TTC549 (cell line): ENCODE results near the gene MUC5AC.
"Not testable (repeated sequence)": the region's sequence is repeated elsewhere in the genome, so short reads cannot be mapped to it uniquely, and the experiment has no call there.

Source experiments
- FAIRE-seq: peaks from 2 replicates; lab custom pipeline; 2012; peaks lifted over from hg19 to GRCh38; lab: Jason Lieb, UNC

MUC5AC gene

DNA sequence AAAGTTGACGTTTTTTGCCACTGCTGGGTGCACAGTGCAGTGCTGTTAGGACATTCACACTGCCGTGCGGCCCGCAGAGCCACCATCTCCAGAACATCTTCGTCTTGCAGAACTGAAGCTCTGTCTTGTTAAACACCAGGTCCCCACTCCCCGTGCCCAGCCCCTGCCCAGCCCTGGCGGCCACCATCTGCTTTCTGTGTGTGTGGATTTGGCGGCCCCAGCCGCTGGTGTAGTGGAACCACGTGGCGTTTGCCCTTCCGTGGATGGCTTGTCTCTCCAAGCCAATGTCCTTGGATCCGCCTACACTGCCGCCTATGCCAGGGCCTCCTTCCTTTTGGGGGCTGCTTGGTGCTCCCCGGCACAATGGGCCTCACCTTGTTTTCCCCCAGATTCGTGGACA lies 8.2 kb upstream of the MUC5AC start:
- no peak for FAIRE-seq

- no peak for FAIRE-seq
Measured at GRCh38 chr11:1150116-1150515, 7.6 kb upstream of the MUC5AC start.

DNA sequence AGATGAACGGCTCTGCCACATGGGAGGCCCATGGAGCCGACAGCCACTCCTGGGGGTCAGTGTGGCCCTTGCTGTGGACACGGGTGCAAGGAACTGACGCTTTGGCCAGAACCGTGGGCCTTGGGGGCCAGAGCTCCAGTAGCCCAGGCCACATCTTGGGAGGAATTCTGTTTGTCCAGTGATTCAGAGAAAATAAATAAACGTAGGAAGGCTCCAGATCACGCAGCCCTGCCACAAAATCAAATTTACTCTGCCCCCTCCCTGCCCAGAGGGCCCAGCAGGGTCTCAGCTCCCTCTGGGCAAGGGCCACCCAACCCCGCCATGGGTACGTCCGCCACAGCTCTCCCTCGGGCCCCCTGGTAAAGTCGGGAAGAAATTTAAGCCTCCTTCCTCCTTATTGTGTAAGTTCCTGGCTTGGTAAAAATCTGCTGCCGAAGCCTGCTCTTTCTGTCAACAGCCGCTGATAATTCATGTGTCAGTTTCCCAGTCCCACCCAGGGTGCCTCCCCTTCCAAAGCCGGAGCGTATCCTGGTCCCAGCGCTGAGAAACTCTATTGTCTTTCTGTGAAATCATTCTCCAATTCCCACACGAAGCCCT lies 6.9 kb upstream of the MUC5AC start:
- no peak for FAIRE-seq

DNA sequence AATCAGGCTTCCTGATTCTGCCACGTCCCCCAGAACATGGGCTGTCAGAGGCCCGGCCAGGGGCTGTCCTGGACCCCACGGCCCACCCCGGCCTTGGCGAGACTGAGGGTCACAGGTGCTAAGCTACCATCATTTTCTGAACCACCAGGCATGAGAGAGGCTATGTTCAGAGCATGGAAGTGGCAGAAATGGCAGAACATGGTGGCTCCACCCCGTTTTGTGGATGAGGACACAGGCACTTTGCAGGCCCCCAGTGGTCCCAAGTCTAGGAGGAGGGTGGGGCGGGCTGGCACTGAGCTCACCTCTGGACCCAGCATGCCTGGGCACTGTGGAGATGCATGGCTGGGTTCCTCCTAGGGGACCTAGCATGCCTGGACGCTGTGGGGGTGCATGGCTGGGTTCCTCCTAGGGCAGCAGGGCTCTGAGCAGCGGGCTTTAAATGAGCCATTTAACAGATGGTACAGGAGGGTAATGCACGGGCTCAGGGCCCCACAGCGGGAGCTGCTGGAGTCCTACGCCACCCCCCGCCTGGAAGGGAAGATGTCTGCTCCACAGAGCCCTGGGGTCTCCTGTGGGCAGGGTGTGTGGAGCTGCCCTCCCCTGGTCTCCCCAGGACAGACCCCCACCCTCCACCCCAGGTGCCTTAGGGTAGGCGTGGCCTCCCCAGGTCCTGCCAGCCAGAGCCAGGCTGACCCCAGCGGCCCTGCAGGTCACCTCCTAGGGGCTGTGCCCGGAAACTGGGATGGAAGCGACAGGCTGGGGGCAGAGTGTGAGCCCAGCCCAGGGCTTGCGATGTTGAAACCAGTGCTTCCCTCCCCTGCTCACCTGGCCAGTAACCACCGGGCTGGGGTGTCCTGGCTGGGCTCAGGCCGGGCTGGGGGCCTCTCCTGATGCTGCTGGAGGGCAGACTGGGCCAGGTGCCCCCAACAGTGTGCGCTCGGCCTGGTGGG lies 6.1 kb upstream of the MUC5AC start:
- FAIRE-seq: no peak

DNA sequence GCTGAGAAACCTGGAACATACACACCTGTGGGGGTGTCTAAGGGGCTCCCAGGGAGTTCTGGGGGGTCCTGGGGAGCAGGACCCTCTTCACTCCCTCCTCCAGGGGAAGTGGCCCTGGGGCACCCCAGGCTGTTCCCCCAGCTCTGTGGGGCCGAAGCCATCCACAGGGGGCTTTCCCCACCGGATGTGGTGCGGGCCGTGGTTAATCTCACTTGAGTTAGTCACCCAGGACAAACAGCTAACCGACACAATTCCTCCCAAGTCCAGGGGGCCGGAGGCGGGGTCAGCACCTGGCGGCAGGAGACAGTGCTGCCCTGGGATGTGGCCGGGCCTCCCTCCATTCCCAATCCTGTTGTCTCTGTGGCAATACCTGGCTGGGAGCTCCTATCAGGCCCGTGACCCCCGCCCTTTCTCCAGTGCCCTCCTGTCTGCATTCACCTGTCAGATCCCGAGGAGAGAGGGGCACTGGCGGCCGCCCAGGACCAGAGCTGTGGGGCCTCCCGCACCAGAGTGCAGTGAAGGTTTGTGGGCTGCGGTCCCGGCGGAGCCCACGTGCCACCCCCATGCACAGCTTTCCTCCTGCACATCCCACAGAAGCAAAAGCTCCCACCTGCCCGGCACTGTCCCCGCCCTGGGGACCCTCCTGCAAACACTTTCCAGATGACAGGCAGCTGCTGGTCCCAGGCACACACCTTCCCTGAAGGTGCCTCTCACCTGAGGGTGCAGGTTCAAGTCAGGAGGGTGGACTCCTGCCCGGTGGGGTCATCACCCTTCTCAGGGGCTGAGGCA lies 5.2 kb upstream of the MUC5AC start:
- no peak for FAIRE-seq

DNA sequence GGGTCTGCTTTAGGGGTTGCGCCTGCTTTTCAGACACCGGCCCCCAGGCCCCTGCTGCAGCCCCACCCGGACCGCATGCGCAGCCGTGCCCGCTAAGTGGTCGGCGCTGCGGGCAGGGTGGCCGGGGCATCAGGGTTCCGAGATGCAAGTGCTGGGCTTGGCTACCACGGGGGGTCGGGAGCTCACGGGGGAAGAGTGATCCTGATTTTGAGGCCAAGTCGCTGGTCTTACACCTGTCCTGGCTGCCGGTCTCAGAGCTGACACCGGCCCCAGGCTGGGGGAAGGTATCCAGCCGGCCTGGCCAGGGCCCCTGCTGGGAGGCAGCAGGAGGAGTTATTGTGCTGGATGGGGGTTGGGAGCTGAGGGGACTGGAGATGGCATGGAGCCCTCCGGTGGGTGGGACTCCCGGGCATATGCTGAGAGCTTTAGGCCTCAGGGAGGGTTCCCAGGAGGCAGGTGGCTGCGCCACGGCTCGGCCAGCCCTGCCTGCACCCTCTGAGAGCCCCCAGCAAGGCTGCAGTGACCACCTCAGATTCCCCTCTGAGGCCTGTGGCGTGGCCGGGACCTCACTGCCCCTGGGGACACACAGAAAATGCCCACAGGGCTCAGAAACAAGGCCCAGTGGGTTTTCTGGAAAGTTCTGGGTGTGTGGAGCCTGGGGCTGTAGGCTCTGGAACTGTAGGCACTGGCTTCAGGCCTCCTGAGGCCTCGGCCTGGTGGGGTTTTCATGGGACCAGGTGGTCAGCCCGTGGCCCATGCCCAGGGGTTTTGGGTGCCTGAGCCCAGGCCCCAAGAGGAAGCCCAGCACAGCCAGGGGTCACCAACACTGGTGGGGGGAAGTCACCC lies 4.4 kb upstream of the MUC5AC start:
- FAIRE-seq: no peak

DNA sequence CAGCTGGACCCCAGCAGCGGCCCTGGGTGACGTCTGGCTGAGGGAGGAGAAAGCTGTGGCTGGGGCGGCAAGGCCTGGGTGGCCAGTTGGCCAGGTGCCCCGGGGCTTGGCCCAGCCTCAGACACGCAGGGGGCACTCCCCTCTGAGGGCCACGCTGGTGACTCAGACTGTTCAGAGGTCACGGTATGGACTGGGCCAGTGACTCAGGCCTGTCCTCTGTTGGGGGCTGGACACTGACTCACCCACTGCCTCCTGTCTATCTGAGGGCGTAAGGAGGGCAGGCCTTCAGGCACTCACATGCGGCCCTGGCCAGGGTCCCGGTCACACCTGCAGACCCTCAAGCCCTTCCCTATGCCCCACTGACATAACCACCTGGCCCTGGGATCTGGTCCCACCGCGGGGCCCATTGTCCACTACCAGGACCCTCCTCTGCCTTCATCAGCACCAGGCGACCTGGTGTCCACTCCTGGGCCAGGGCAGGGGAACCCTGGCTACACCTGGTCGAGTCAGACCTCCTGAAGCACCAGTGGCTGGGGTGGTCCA lies 3.7 kb upstream of the MUC5AC start:
- no peak for FAIRE-seq

DNA sequence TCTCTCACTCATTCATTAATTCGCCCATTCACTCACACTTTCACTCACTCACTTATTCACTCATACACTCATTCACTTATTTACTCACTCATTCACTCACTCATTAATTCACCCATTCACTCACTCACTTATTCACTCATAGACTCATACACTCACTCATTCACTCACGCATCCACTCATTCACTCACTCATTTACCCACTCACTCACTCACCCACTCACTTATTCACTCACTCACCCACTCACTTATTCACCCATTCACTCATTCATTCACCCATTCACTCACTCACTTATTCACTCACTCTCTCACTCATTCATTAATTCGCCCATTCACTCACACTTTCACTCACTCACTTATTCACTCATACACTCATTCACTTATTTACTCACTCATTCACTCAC lies 3.1 kb upstream of the MUC5AC start:
- FAIRE-seq: not testable (repeated sequence)

DNA sequence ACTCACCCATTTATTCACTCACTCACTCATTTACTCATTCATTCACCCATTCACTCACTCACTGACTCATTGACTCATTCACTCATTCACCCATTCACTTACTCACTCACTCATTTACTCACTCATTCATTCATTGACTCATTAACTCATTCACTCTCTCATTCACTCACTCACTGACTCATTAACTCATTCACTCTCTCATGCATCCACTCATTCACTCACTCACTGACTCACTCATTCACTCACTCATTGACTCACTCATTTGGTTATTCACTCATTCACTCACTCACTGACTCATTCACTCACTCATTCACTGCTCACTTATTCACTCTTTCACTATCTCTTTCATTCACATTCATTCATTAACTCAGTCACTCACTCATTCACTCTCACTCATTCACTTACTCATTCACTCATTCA lies 2.5 kb upstream of the MUC5AC start:
- no peak for FAIRE-seq

GRCh38 chr11:1156506-1157340 lies 1.0 kb upstream of the MUC5AC start:
- no peak for FAIRE-seq

DNA sequence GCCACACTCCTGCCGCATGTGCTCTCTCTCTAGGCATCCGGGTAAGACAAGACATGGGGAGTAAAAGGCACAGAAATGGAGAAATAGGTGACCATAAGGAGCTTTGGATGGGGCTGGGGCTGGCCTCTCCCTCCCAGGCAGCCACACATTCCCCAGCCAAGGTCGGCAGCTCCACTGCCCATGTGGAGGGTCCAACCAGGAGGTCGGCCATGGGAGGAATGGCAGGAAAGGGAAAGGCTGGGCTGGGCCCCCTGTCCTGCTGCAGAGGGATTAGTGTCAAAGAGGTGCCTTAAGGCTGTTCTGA lies 460 bp upstream of the MUC5AC start:
- no peak for FAIRE-seq

DNA sequence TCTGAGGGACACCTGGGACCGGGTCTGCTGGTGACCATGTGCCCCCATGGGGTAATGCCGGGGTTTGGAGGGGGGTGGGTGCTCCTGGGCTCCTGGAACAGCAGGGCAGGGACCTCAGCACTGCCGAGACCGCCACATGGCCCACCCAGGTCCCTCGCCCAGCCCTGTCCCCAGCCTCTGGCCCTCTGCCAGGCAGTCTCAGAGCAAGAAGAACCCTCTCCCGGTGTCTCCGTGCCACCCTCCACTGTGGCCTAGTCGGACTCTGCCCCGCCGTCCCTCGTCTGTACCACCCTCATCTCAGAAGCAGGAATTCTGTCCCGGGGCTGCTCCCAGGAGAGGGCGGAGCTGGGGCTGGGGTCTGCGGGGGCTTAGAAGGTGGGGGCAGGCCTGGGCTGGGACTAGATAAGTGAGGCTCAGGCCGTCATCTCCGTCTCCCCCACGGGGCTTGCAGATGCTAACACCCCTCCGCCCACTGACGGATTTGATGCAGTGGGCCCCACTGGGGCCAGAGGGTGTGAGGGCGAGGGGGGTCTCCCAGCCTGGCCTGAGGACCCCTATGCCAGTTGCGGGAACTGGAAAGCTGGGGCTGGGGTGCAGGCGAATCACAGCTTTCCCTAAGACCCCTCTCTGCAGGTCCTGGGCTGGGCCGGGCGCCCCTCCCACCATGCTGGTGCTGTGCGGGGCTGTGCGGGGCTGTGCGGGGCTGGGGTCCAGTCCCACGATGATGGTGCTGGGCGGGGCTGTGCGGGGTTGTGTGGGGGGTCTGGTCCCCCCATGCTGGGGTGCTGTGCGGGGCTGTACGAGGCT lies 1.1 kb downstream of the MUC5AC start:
- no peak for FAIRE-seq

- not testable (repeated sequence) for FAIRE-seq
Measured at GRCh38 chr11:1159488-1160220, 1.9 kb downstream of the MUC5AC start.

DNA sequence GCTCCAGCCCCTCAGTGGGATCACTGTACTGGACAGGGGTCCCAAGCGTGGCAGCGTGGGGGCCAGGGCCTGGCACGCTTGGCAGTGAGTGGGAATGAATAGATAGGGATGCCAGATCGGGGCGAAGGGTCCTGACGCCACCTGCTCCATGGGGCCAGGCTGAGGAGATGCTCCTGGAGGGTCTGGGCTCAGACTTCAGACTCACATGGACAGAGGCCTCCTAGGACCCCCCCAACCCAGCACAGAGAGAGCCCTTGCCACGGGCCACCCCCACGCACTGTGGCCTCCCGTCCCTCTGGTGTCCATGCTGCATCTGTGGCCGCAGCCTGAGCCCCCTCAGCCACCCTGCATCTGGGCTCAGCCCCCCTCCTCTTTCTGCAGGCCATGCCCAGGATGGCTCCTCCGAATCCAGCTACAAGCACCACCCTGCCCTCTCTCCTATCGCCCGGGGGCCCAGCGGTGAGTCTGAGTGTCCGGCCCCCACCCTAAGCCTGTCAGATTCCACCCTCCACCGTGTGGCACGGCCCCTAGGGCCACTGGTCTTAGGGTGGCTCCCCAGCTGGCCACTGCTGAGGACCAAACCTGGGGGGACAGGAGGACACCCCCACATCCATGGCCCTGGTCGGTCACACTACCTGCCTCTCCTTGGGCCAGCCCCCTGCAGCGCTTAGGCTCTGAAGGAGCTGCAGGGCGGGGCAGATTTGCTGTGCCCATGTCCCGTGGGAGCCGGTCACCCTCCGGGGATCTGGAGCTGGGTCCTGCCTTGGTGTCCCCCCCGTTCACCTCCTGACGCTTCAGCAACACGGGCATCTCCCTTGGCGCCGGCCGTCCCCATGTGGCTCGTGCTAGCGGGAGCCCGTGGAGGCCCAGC lies 2.7 kb downstream of the MUC5AC start:
- no peak for FAIRE-seq

DNA sequence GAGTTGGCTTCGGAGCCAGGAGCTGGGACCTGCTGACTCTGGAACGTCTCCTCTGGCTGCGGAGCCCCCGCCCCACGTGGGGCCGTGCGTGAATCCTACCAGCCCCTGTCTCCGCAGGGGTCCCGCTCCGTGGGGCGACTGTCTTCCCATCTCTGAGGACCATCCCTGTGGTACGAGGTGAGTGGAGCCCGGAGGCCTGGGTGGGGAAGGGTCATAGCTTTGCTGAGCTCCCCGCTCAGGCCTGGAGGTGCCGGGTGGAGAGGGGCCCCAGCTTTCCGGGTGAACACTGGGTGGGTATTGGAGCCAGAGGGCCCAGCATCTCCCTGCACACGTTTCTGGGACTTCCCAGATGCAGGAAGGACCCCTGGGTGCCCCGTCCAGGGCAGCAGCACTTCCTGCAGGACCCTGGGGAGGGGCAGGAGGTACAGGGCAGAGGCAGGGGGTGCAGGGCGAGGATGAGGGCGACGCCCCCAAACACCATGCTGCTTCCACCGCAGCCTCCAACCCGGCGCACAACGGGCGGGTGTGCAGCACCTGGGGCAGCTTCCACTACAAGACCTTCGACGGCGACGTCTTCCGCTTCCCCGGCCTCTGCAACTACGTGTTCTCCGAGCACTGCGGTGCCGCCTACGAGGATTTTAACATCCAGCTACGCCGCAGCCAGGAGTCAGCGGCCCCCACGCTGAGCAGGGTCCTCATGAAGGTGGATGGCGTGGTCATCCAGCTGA lies 3.8 kb downstream of the MUC5AC start:
- no peak for FAIRE-seq

GRCh38 chr11:1162138-1162475 lies 4.4 kb downstream of the MUC5AC start:
- no peak for FAIRE-seq

DNA sequence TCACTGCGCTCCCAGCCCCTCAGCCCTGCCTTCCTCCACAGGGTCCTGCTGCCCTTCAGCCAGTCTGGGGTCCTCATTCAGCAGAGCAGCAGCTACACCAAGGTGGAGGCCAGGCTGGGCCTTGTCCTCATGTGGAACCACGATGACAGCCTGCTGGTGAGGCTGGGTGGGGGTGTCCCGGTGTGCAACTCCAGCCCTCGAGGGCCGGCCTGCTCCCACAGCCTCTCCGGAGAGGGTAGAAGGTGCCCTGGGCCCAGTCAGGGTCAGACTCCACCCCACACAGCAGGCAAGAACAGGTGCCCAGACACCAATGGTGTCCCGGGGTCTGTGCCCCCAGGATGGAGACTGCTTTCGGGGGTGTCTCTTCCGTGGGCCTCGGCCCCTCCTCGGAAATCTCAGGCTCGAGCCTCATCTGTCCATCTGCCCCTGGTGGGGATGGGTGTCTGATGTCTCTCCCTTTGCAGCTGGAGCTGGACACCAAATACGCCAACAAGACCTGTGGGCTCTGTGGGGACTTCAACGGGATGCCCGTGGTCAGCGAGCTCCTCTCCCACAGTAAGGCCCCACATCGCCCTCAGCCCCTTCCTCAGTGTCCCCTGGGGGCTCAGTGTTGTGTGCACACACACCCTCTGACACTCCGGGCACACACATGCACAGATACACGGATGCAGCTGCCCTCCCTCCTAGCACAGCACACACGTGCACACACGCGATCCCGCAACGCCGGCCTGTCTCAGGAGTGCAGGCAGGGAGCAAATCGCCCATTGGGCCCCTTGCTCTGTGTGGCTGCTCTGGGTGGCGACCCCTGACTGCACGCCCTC lies 4.9 kb downstream of the MUC5AC start:
- no peak for FAIRE-seq
